ENCODE data around the gene SYK.

- TF ChIP-seq, protein P1, sequence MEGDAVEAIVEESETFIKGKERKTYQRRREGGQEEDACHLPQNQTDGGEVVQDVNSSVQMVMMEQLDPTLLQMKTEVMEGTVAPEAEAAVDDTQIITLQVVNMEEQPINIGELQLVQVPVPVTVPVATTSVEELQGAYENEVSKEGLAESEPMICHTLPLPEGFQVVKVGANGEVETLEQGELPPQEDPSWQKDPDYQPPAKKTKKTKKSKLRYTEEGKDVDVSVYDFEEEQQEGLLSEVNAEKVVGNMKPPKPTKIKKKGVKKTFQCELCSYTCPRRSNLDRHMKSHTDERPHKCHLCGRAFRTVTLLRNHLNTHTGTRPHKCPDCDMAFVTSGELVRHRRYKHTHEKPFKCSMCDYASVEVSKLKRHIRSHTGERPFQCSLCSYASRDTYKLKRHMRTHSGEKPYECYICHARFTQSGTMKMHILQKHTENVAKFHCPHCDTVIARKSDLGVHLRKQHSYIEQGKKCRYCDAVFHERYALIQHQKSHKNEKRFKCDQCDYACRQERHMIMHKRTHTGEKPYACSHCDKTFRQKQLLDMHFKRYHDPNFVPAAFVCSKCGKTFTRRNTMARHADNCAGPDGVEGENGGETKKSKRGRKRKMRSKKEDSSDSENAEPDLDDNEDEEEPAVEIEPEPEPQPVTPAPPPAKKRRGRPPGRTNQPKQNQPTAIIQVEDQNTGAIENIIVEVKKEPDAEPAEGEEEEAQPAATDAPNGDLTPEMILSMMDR (IDR thresholded peaks at IDR 0.05): no peak
- TF ChIP-seq POLR2A (IDR thresholded peaks at IDR 0.05): no peak
Measured at GRCh38 chr9:90857855-90858254, 56.2 kb downstream of the SYK start.
